ENCODE results near the gene CKMT2. TPM values are rescaled to one million over a fixed set of nuclear protein-coding genes. Genes with fewer than 3 reads are reported as not detected.
A peak's percentile ranks its signal among the peaks of the same experiment; 100 is the strongest.

Gene CKMT2
- total and polyA plus RNA-seq, 2 donors (not counting 1 experiment from before 2014, with no cell fraction given) = 1.9 to 19.3 TPM

- no peak overlapping the region for H3K4me2 ChIP-seq (ENCODE audit: extremely low read depth, insufficient read depth, low read length)
- no peak overlapping the region for H3K9ac ChIP-seq (ENCODE audit: insufficient read depth, low read length)
Observed at GRCh38 chr5:81241961-81242648, 9.0 kb downstream of the CKMT2 start.

GRCh38 chr5:81242906-81243436 is 9.8 kb downstream of the CKMT2 start:
- Histone ChIP-seq H4K20me1 (ENCODE audit: control insufficient read depth, extremely low read depth, insufficient read depth, low read length) (no peaks in the 10 kb centered on the region), H3K36me3 (ENCODE audit: control insufficient read depth, insufficient read depth, low read length) (no peaks in the 10 kb centered on the region), H3K27me3 (ENCODE audit: control insufficient read depth, insufficient read depth, low read length) (no peaks in the 10 kb centered on the region), H3K79me2 (ENCODE audit: control insufficient read depth, insufficient read depth, low read length) (no peaks in the 10 kb centered on the region), H3K4me3 (replicated peaks in 1 of 4; ENCODE audit: control extremely low read depth in 1 of 4, insufficient read depth in 1 of 4, low read depth in 3 of 4, low read length in 4 of 4) (no peak overlapping the region), H3K4me2 (ENCODE audit: extremely low read depth, insufficient read depth, low read length) (no peak overlapping the region), H3K9ac (ENCODE audit: insufficient read depth, low read length) (no peak overlapping the region), H3K27ac (ENCODE audit: insufficient read depth, low read length) (no peak overlapping the region), H3K4me1 (ENCODE audit: control insufficient read depth, extremely low read depth, insufficient read depth, low read length) (no peaks in the 10 kb centered on the region), H3K9me3 (ENCODE audit: control insufficient read depth, insufficient read depth, low read depth, low read length) (no peaks in the 10 kb centered on the region), H2AFZ (ENCODE audit: low read length) (no peak overlapping the region)
- TF ChIP-seq EZH2 (IDR thresholded peaks at IDR 0.05; ENCODE audit: low read length, missing control alignments) = no peak
- TF ChIP-seq, protein P1, sequence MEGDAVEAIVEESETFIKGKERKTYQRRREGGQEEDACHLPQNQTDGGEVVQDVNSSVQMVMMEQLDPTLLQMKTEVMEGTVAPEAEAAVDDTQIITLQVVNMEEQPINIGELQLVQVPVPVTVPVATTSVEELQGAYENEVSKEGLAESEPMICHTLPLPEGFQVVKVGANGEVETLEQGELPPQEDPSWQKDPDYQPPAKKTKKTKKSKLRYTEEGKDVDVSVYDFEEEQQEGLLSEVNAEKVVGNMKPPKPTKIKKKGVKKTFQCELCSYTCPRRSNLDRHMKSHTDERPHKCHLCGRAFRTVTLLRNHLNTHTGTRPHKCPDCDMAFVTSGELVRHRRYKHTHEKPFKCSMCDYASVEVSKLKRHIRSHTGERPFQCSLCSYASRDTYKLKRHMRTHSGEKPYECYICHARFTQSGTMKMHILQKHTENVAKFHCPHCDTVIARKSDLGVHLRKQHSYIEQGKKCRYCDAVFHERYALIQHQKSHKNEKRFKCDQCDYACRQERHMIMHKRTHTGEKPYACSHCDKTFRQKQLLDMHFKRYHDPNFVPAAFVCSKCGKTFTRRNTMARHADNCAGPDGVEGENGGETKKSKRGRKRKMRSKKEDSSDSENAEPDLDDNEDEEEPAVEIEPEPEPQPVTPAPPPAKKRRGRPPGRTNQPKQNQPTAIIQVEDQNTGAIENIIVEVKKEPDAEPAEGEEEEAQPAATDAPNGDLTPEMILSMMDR (conservative IDR thresholded peaks at IDR 0.05 in 1 of 2, IDR thresholded peaks at IDR 0.05 in 1 of 2; ENCODE audit: low read depth in 1 of 2, low read length in 2 of 2) = peak in 1 of 2 donors; percentile 6
- no peak for DNase-seq (ENCODE audit: low read depth in 2 of 2)

More at GRCh38 chr5:81241961-81242648, 9.0 kb downstream of the CKMT2 start:
- H3K27ac ChIP-seq (ENCODE audit: insufficient read depth, low read length) = no peak overlapping the region
- H3K9me3 ChIP-seq (ENCODE audit: control insufficient read depth, insufficient read depth, low read depth, low read length) = no peaks in the 10 kb centered on the region
- DNase-seq (ENCODE audit: low read depth in 2 of 2) = no peak
- no peaks in the 10 kb centered on the region for H3K36me3 ChIP-seq (ENCODE audit: control insufficient read depth, insufficient read depth, low read length)
- no peak overlapping the region for H3K4me3 ChIP-seq (replicated peaks in 1 of 4; ENCODE audit: control extremely low read depth in 1 of 4, insufficient read depth in 1 of 4, low read depth in 3 of 4, low read length in 4 of 4)
- no peaks in the 10 kb centered on the region for H4K20me1 ChIP-seq (ENCODE audit: control insufficient read depth, extremely low read depth, insufficient read depth, low read length)
- TF ChIP-seq, protein P1 (conservative IDR thresholded peaks at IDR 0.05 in 1 of 2, IDR thresholded peaks at IDR 0.05 in 1 of 2; ENCODE audit: low read depth in 1 of 2, low read length in 2 of 2) = no peak
- TF ChIP-seq EZH2 (IDR thresholded peaks at IDR 0.05; ENCODE audit: low read length, missing control alignments) = no peak
- H3K79me2 ChIP-seq (ENCODE audit: control insufficient read depth, insufficient read depth, low read length) = no peaks in the 10 kb centered on the region
- H2AFZ ChIP-seq (ENCODE audit: low read length) = no peak overlapping the region
- no peaks in the 10 kb centered on the region for H3K27me3 ChIP-seq (ENCODE audit: control insufficient read depth, insufficient read depth, low read length)
- H3K4me1 ChIP-seq (ENCODE audit: control insufficient read depth, extremely low read depth, insufficient read depth, low read length) = no peaks in the 10 kb centered on the region

GRCh38 chr5:81244451-81244850 is 11.3 kb downstream of the CKMT2 start:
- Histone ChIP-seq H3K36me3 (ENCODE audit: control insufficient read depth, insufficient read depth, low read length) (no peaks in the 10 kb centered on the region), H2AFZ (ENCODE audit: low read length) (no peak overlapping the region), H3K27me3 (ENCODE audit: control insufficient read depth, insufficient read depth, low read length) (no peaks in the 10 kb centered on the region), H3K27ac (ENCODE audit: insufficient read depth, low read length) (no peak overlapping the region), H3K9me3 (ENCODE audit: control insufficient read depth, insufficient read depth, low read depth, low read length) (no peaks in the 10 kb centered on the region), H3K79me2 (ENCODE audit: control insufficient read depth, insufficient read depth, low read length) (no peaks in the 10 kb centered on the region), H4K20me1 (ENCODE audit: control insufficient read depth, extremely low read depth, insufficient read depth, low read length) (no peaks in the 10 kb centered on the region), H3K9ac (ENCODE audit: insufficient read depth, low read length) (no peak overlapping the region), H3K4me3 (replicated peaks in 1 of 4; ENCODE audit: control extremely low read depth in 1 of 4, insufficient read depth in 1 of 4, low read depth in 3 of 4, low read length in 4 of 4) (no peak overlapping the region), H3K4me1 (ENCODE audit: control insufficient read depth, extremely low read depth, insufficient read depth, low read length) (no peaks in the 10 kb centered on the region), H3K4me2 (ENCODE audit: extremely low read depth, insufficient read depth, low read length) (no peak overlapping the region)
- no peak for TF ChIP-seq EZH2 (IDR thresholded peaks at IDR 0.05; ENCODE audit: low read length, missing control alignments)
- TF ChIP-seq, protein P1 (conservative IDR thresholded peaks at IDR 0.05 in 1 of 2, IDR thresholded peaks at IDR 0.05 in 1 of 2; ENCODE audit: low read depth in 1 of 2, low read length in 2 of 2) = no peak
- DNase-seq (ENCODE audit: low read depth in 2 of 2) = no peak

Data from fibroblast of lung (primary cell).